Glutamatergic neuron (in vitro differentiated cells): ENCODE data around the gene A4GALT. TPM values are rescaled to one million over a fixed set of nuclear protein-coding genes. Genes with fewer than 3 reads are reported as not detected.
"Not testable (repeated sequence)": the region's sequence is repeated elsewhere in the genome, so short reads cannot be mapped to it uniquely, and the experiment has no call there.

Experiments
- DNase-seq: peaks from one replicate; pipeline ENCODE4 v3.0.0; 2022
- H3K27ac Mint-ChIP-seq: one replicate; pipeline ENCODE4 v1.8.0; 2020; ENCODE audit warnings: mild to moderate bottlenecking, mixed read lengths, inconsistent platforms; ENCODE audit not compliant: unreplicated experiment
- H3K27me3 Mint-ChIP-seq: one replicate; pipeline ENCODE4 v1.8.0; 2020; ENCODE audit warnings: mild to moderate bottlenecking, moderate library complexity, mixed read lengths, inconsistent platforms; ENCODE audit not compliant: unreplicated experiment
- H3K36me3 Mint-ChIP-seq: one replicate; pipeline ENCODE4 v1.8.0; 2020; ENCODE audit warnings: mild to moderate bottlenecking, mixed read lengths, inconsistent platforms; ENCODE audit not compliant: unreplicated experiment
- H3K4me1 Mint-ChIP-seq: one replicate; pipeline ENCODE4 v1.8.0; 2020; ENCODE audit warnings: mild to moderate bottlenecking, low read depth, mixed read lengths, inconsistent platforms; ENCODE audit not compliant: unreplicated experiment
- H3K4me3 Mint-ChIP-seq: one replicate; pipeline ENCODE4 v1.8.0; 2020; ENCODE audit warnings: mild to moderate bottlenecking, mixed read lengths, inconsistent platforms; ENCODE audit not compliant: unreplicated experiment
- H3K9me3 Mint-ChIP-seq: one replicate; pipeline ENCODE4 v1.8.0; 2020; ENCODE audit warnings: mild to moderate bottlenecking, moderate library complexity, mixed read lengths, inconsistent platforms; ENCODE audit not compliant: unreplicated experiment
- total RNA-seq: library from RNA; stranded (reverse); fragmentation: NEBNext Ultra II Directional; extraction: Animal tissue kit (Norgen Biotek cat#: 25700); gene quantifications from one replicate; pipeline ENCODE4 v1.2.1, GENCODE V29; 2021; ENCODE audit not compliant: unreplicated experiment
- TF ChIP-seq, protein P1 (sequence below): fragments of 200-600 bp; sonication (generic); IDR thresholded peaks from one replicate; pipeline ENCODE4 v1.5.0; 2021; ENCODE audit not compliant: partially characterized antibody, unreplicated experiment

A4GALT gene
- total RNA-seq, 1 donor from 2014 or later = 61.4 TPM

DNA sequence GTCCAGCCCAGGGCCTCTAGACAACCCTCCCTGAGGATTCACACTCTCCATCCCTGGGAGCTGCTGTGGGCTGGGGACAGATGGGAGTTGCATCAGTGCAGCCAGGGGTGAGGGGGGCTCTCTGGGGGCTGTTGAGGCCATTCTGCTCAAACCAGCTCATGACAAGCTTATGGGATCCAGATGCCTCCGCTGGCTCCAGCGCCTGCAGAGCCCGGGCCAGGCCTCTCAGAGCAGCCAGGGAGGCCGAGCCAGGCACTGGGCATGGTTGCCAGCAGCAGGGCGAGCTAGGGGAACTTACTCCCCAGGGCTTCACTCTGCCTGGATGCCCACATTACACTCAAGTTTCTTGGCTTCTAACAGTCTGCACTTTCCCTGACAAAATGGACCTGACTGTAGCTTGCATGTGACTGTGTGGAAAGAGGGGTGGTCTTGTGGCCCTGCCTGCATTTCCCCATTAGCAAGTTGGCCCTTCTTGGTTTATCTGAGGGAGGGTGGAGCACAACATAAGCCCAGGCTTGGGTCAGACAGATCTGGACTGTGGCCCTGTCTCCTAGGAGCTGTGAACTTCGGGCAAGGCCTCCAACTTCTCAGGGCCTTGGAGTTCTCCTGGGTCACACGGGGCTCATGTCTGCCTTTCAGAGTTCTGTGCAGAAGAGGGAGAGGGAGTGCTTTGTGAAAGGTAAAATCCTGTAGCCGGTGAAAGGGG lies 36.9 kb downstream of the A4GALT start:
- Mint-ChIP-seq H3K27ac (peak overlapping the region; percentile 75), H3K36me3 (peaks cover 18% of the 10 kb centered on the region), H3K4me3 (peak overlapping the region; percentile 61), H3K9me3 (peaks cover 19% of the 10 kb centered on the region), H3K27me3 (peaks cover 6% of the 10 kb centered on the region), H3K4me1 (peaks cover 29% of the 10 kb centered on the region)
- TF ChIP-seq, protein P1, sequence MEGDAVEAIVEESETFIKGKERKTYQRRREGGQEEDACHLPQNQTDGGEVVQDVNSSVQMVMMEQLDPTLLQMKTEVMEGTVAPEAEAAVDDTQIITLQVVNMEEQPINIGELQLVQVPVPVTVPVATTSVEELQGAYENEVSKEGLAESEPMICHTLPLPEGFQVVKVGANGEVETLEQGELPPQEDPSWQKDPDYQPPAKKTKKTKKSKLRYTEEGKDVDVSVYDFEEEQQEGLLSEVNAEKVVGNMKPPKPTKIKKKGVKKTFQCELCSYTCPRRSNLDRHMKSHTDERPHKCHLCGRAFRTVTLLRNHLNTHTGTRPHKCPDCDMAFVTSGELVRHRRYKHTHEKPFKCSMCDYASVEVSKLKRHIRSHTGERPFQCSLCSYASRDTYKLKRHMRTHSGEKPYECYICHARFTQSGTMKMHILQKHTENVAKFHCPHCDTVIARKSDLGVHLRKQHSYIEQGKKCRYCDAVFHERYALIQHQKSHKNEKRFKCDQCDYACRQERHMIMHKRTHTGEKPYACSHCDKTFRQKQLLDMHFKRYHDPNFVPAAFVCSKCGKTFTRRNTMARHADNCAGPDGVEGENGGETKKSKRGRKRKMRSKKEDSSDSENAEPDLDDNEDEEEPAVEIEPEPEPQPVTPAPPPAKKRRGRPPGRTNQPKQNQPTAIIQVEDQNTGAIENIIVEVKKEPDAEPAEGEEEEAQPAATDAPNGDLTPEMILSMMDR = no peak
- peak; percentile 57 for DNase-seq

DNA sequence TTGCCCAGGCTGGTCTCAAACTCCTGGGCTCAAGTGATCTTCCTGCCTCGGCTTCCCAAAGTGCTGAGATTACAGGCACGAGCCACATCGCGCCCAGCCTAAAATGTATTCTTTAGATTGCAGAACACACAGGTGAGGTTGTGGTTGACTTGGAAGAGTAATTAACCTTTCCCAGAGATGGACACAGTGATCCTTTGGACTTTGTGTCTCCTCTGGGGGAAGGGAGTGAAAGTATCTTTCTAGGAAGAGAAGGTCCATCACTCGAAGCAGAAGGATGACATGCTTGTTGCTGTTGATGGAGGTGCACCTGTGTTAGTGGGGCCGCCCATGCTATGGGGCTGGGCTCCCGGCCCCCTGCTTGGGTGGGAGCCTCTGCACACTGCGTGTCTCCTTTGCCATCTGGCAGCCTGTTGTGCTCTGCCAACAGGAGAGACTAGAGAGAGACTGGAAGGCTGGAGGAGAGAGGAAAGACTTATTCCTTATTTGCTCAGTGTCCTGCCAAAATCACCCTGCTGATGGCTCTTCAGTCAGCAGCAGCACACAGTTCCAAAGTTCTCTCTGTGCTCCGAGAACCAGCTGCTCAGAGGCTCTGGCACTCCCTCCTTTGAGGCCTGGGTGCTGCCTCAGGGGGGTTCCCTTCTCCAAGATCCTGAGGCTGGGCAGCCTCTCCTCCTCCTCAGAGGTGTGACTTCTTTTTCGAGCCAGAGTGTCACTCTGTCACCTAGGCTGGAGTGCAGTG lies 38.4 kb downstream of the A4GALT start:
- no peak overlapping the region for H3K27ac Mint-ChIP-seq
- peaks cover 25% of the 10 kb centered on the region for H3K36me3 Mint-ChIP-seq
- TF ChIP-seq, protein P1 = no peak
- H3K9me3 Mint-ChIP-seq = peaks cover 23% of the 10 kb centered on the region
- peaks cover 22% of the 10 kb centered on the region for H3K4me1 Mint-ChIP-seq
- peaks cover 6% of the 10 kb centered on the region for H3K27me3 Mint-ChIP-seq
- DNase-seq = no peak
- no peak overlapping the region for H3K4me3 Mint-ChIP-seq

DNA sequence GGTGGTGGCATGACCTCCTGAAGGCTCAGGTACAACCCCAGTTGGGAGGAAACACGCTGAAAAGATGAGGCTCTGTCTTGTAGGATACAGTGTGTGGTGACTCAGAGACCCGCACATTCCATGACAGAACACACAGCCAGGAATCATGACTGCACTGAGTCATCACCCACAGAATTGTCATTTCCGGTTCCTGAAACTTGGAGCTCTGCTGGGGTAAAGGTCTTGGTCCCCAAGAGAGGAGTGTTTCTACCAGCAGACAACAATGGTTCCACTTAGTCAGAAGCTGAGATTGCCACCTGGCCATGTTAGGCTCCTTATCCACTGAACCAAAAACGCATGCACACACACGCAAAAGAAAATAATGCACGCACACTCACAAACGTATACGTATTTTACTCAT lies 40.0 kb downstream of the A4GALT start:
- Mint-ChIP-seq H3K9me3 (peaks cover 20% of the 10 kb centered on the region), H3K27ac (no peak overlapping the region), H3K36me3 (peaks cover 25% of the 10 kb centered on the region), H3K4me3 (no peak overlapping the region), H3K27me3 (peaks cover 2% of the 10 kb centered on the region), H3K4me1 (peaks cover 16% of the 10 kb centered on the region)
- DNase-seq = no peak
- TF ChIP-seq, protein P1 = no peak

DNA sequence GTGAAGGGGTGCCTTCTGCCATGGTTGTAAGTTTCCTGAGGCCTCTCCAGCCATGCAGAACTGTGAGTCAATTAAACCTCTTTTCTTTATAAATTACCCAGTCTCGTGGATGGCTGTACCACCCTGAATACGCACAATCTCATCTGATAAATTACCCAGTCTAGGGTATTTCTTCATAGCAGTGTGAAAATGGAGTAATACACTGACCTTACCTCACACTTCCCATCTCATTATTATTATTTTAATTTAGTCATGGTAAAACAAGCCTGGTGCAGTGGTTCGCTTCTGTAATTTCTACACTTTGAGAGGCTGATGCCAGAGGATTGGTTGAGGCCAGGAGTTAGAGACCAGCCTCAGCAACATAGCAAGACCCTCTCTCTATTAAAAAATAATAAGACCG lies 41.0 kb downstream of the A4GALT start:
- Mint-ChIP-seq H3K4me3 (peak overlapping the region; percentile 3), H3K36me3 (peaks cover 25% of the 10 kb centered on the region), H3K27me3 (peaks cover 2% of the 10 kb centered on the region), H3K4me1 (peaks cover 16% of the 10 kb centered on the region), H3K9me3 (peaks cover 20% of the 10 kb centered on the region), H3K27ac (no peak overlapping the region)
- TF ChIP-seq, protein P1 = no peak
- DNase-seq = no peak

DNA sequence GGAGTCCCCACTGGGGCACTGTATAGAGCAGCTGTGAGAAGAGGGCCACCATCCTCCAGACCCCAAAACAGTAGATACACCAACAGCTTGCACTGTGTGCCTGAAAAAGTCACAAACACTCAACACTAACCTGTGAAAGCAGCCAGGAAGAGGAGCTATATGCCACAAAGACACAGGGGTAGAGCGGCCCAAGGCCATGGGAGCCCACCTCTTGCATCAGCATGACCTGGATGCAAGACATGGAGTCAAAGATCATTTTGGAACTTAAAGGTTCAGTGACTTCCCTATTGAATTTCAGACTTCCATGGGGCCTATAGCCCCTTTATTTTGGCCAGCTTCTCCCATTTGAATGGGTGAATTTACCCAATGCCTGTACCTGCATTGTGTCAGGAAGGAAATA lies 41.8 kb downstream of the A4GALT start:
- Mint-ChIP-seq H3K27ac (no peak overlapping the region), H3K4me1 (peaks cover 13% of the 10 kb centered on the region), H3K36me3 (peaks cover 25% of the 10 kb centered on the region), H3K4me3 (no peak overlapping the region), H3K9me3 (peaks cover 17% of the 10 kb centered on the region), H3K27me3 (peaks cover 2% of the 10 kb centered on the region)
- DNase-seq = no peak
- TF ChIP-seq, protein P1 = no peak

DNA sequence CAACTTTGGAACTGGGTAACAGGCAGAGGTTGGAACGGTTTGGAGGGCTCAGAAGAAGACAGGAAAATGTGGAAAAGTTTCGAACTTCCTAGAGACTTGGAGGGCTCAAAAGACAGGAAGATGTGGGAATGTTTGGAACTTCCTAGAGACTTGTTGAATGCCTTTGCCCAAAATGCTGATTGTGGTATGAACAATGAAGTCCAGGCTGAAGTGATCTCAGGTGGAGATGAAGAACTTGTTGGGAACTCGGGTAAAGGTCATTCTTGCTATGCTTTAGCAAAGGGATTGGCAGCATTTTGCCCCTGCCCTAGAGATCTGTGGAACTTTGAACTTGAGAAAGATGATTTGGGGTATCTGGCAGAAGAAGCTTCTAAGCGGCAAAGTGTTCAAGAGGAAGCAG lies 42.7 kb downstream of the A4GALT start:
- H3K4me1 Mint-ChIP-seq, DNase-seq, H3K4me3 Mint-ChIP-seq, H3K27ac Mint-ChIP-seq, H3K27me3 Mint-ChIP-seq: not testable (repeated sequence)
- Mint-ChIP-seq H3K36me3 (peaks cover 25% of the 10 kb centered on the region), H3K9me3 (peaks cover 14% of the 10 kb centered on the region)
